Measurements from ENCODE around the gene MEGF6. TPM values are rescaled to one million over a fixed set of nuclear protein-coding genes. Genes with fewer than 3 reads are reported as not detected.

The MEGF6 gene
- total and polyA plus RNA-seq, 11 donors = 1.9 to 16.2 (median 5.1) TPM

DNA sequence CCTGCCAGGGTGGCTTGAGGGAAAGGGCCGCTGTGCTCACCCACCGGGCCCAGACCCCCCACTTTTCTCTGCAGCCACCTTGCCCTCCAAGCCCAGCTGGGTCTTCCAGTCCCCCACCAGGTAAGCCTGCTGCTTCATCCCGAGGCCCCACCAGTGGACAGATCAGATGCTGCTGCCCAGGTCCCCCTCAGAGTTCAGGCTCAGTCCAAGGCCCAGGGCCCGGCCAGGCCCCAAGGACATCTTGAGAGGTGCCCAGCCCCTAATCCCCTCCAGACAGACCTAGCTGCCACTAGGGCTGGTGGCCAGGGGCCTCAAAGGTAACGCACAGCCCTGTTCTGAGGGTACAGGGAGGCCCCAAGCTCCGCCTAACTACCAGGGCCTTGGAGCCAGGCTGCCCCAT lies 58.6 kb downstream of the MEGF6 start:
- peaks cover 0 to 13% (median 8%) of the 10 kb centered on the region in 12 donors for H3K4me1 ChIP-seq
- peaks cover 0 to 7% (median 0%) of the 10 kb centered on the region in 9 donors for H3K27me3 ChIP-seq
- no peaks in the 10 kb centered on the region for H3K36me3 ChIP-seq
- DNase-seq (no peak), ATAC-seq (no peak)
- intact Hi-C loops (cut with DNase I) = no loop called here
- H3K4me3 ChIP-seq = no peak overlapping the region
- TF ChIP-seq, protein P1, sequence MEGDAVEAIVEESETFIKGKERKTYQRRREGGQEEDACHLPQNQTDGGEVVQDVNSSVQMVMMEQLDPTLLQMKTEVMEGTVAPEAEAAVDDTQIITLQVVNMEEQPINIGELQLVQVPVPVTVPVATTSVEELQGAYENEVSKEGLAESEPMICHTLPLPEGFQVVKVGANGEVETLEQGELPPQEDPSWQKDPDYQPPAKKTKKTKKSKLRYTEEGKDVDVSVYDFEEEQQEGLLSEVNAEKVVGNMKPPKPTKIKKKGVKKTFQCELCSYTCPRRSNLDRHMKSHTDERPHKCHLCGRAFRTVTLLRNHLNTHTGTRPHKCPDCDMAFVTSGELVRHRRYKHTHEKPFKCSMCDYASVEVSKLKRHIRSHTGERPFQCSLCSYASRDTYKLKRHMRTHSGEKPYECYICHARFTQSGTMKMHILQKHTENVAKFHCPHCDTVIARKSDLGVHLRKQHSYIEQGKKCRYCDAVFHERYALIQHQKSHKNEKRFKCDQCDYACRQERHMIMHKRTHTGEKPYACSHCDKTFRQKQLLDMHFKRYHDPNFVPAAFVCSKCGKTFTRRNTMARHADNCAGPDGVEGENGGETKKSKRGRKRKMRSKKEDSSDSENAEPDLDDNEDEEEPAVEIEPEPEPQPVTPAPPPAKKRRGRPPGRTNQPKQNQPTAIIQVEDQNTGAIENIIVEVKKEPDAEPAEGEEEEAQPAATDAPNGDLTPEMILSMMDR (IDR thresholded peaks at IDR 0.05) = no peak
- no peak for TF ChIP-seq POLR2A (IDR thresholded peaks at IDR 0.05)
- WGBS, 4 donors = 93 to 97% (median 96%) methylated on average over 4 to 6 of the region's 6 CpGs
- no peaks in the 10 kb centered on the region for H3K9me3 ChIP-seq
- H3K27ac ChIP-seq = no peak overlapping the region

DNA sequence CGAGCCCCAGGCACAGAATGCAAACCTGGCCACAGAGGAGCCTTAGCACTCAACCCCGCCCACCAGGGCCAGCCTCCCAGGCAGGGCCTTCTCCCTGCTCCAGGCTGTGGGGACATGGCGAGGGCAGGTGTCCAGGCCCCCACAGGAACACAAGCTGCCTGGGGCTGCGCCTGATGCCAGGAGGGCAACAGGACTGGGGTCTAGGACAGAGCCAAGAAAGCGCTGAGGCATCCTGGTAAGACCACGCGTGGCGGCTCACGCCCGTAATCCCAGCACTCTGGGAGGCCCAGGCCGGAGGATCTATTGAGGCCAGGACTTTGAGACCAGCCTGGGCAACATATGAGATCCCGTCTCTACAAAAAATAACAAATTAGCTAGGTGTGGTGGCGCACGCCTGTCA lies 59.1 kb downstream of the MEGF6 start:
- no peaks in the 10 kb centered on the region for H3K9me3 ChIP-seq
- no peaks in the 10 kb centered on the region for H3K36me3 ChIP-seq
- H3K27ac ChIP-seq = no peak overlapping the region
- ATAC-seq (no peak), DNase-seq (no peak)
- H3K27me3 ChIP-seq = peaks cover 0 to 11% (median 0%) of the 10 kb centered on the region in 9 donors
- H3K4me3 ChIP-seq = no peak overlapping the region
- WGBS, 4 donors = 92 to 98% (median 96%) methylated on average over 10 to 14 of the region's 14 CpGs
- H3K4me1 ChIP-seq = peaks cover 0 to 19% (median 11%) of the 10 kb centered on the region in 12 donors
- TF ChIP-seq, protein P1 (IDR thresholded peaks at IDR 0.05) = no peak
- TF ChIP-seq POLR2A (IDR thresholded peaks at IDR 0.05) = no peak
- intact Hi-C loops (cut with DNase I) = no loop called here

DNA sequence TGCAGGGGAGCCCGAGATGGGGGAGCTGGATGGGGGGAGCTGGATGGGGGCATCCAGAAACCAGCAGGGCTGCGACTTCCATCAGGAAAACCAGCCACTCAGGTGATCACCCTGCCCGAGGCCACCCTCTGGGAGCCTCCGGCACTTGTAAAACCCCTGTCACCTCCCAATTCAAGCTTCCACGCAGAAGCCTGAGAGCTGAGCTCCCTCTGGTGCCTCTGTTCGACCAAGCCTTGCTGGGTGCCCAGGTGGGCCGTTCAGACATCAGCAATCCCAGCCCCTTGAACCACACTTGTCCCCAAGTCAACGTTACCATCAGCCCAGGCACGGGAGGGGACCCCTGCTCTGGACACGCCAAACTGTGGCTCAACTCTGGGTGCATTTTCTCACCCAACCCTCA lies 59.6 kb downstream of the MEGF6 start:
- 90 to 96% (median 94%) methylated on average over 4 to 10 of the region's 10 CpGs for whole genome bisulfite sequencing, 4 donors
- no peak overlapping the region for H3K27ac ChIP-seq
- ATAC-seq = no peak
- H3K27me3 ChIP-seq = peaks cover 0 to 11% (median 0%) of the 10 kb centered on the region in 9 donors
- intact Hi-C loops (cut with DNase I) = no loop called here
- TF ChIP-seq POLR2A (IDR thresholded peaks at IDR 0.05) = no peak
- TF ChIP-seq, protein P1 (IDR thresholded peaks at IDR 0.05) = no peak
- H3K36me3 ChIP-seq = no peaks in the 10 kb centered on the region
- no peak for DNase-seq
- H3K4me1 ChIP-seq = peaks cover 0 to 22% (median 11%) of the 10 kb centered on the region in 12 donors
- H3K4me3 ChIP-seq = no peak overlapping the region
- no peaks in the 10 kb centered on the region for H3K9me3 ChIP-seq

DNA sequence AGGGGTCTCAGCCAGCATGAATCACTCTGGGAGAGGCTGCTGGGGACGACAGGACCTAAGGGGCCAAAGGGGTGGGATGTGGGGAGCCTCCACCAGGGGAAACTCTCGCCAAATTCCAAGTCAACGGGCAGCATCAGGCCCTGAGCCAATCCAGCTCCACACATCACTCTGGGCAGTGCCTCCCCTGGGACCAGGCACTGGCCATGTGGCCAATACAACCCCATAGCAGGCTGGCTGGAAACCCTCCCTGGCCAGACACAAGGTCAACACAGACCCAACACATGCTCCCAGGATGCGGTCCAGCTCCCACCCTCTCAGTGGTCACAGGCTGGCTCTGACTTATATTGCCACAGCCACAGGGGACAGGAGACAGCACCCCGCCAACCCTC lies 60.0 kb downstream of the MEGF6 start:
- no peaks in the 10 kb centered on the region for H3K36me3 ChIP-seq
- no peak overlapping the region for H3K4me3 ChIP-seq
- H3K9me3 ChIP-seq = no peaks in the 10 kb centered on the region
- H3K4me1 ChIP-seq = peaks cover 0 to 22% (median 11%) of the 10 kb centered on the region in 12 donors
- ATAC-seq (no peak), DNase-seq (no peak)
- intact Hi-C loops (cut with DNase I) = no loop called here
- H3K27me3 ChIP-seq = peaks cover 0 to 11% (median 0%) of the 10 kb centered on the region in 9 donors
- no peak overlapping the region for H3K27ac ChIP-seq
- TF ChIP-seq, protein P1 (IDR thresholded peaks at IDR 0.05) = no peak
- no peak for TF ChIP-seq POLR2A (IDR thresholded peaks at IDR 0.05)
- WGBS, 4 donors = 72 to 86% (median 80%) methylated on average over 4 to 5 of the region's 5 CpGs

Measured in heart left ventricle (tissue), 16 donors.